Lung (tissue), 12 donors: ENCODE measurements around the gene CREG2. TPM values are rescaled to one million over a fixed set of nuclear protein-coding genes. Genes with fewer than 3 reads are reported as not detected.

Experiments
- ATAC-seq: fragments of 200-7000 bp; cut with Tn5 transposase; one replicate; pipeline ENCODE4 v1.9.1; 2020; ENCODE audit warnings: moderate number of reproducible peaks; ENCODE audit not compliant: insufficient read depth, low FRiP score
- DNase-seq, 3 donors: peaks; one replicate each; pipeline ENCODE4 v3.0.0-alpha.2; 2013 to 2017
- H3K27ac ChIP-seq, 2 donors: one replicate each; pipeline ENCODE4 v1.5.1; 2013; ENCODE audit warnings: mild to moderate bottlenecking in 2 of 2, moderate library complexity in 2 of 2, control low read depth in 1 of 2, inconsistent platforms in 1 of 2, low read depth in 1 of 2, low read length in 1 of 2
- H3K27me3 ChIP-seq, 3 donors: one replicate each; pipeline ENCODE4 v1.5.1; 2013; ENCODE audit warnings: low read length in 2 of 3; ENCODE audit not compliant: control insufficient read depth in 3 of 3, insufficient read depth in 3 of 3
- H3K36me3 ChIP-seq, 4 donors: one replicate each; pipeline ENCODE4 v1.5.1; 2013; ENCODE audit warnings: low read length in 4 of 4, mild to moderate bottlenecking in 1 of 4, moderate library complexity in 1 of 4; ENCODE audit not compliant: control insufficient read depth in 4 of 4, insufficient read depth in 4 of 4
- H3K4me1 ChIP-seq, 5 donors: one replicate each; pipeline ENCODE4 v1.5.1; 2013; ENCODE audit warnings: low read length in 5 of 5, mild to moderate bottlenecking in 2 of 5, moderate library complexity in 1 of 5; ENCODE audit not compliant: control insufficient read depth in 5 of 5, insufficient read depth in 5 of 5
- H3K4me3 ChIP-seq: one replicate; pipeline ENCODE4 v1.5.1; 2013; ENCODE audit warnings: mild to moderate bottlenecking, control low read depth, moderate library complexity
- H3K9ac ChIP-seq, 2 donors: one replicate each; pipeline ENCODE4 v1.5.1; 2013; ENCODE audit warnings: low read length in 2 of 2, control low read depth in 1 of 2; ENCODE audit not compliant: insufficient read depth in 1 of 2
- H3K9me3 ChIP-seq, 4 donors: one replicate each; pipeline ENCODE4 v1.5.1; 2013; ENCODE audit warnings: low read length in 3 of 4, mild to moderate bottlenecking in 1 of 4, moderate library complexity in 1 of 4; ENCODE audit not compliant: control insufficient read depth in 4 of 4, insufficient read depth in 3 of 4
- CTCF ChIP-seq: IDR thresholded peaks from 2 replicates; pipeline ENCODE4 v1.5.1; 2012; ENCODE audit warnings: mild to moderate bottlenecking; ENCODE audit errors: control extremely low read depth, extremely low read depth
- WGBS, 2 donors: extraction: QIAGEN DNeasy Blood & Tissue Kit; methylation state at CpG; one replicate each; pipeline ENCODE4 v1.1.7; 2013; 5-methylcytosine and 5-hydroxymethylcytosine counted together
- polyA plus RNA-seq, 2 donors: library from polyadenylated mRNA; stranded (reverse); fragments of 200-250 nt; gene quantifications; one replicate each; pipeline ENCODE4 v1.2.1, GENCODE V29; 2013
- total RNA-seq, 2 donors: library from RNA; depleted of rRNA in 1 of 2; stranded (reverse); fragments of >200 nt in 1 of 2; gene quantifications; one replicate each; pipeline ENCODE4 v1.2.1, GENCODE V29; 2014 to 2021
- donor health status: control.
- donor health status: control.
- donor health status: Bipolar disorder and iron deficiency.
- donor health status: healthy.
- donor health status: DM: yes; HTN: yes; CAD: no.

CREG2 gene
- total and polyA plus RNA-seq, 4 donors, result 0.06 to 0.67 (median 0.08) TPM; not detected in 1

GRCh38 chr2:101300164-101300563 lies 87.1 kb downstream of the CREG2 start:
- Histone ChIP-seq H3K4me1 (peaks cover 0 to 24% (median 0%) of the 10 kb centered on the region in 5 donors), H3K36me3 (peaks cover 0 to 2% (median 1%) of the 10 kb centered on the region in 4 donors), H3K9me3 (no peaks in the 10 kb centered on the region), H3K27me3 (no peaks in the 10 kb centered on the region), H3K9ac (no peak overlapping the region), H3K4me3 (no peak overlapping the region), H3K27ac (no peak overlapping the region)
- 87 to 90% methylated on average over 1 of the region's 1 CpG for WGBS, 2 donors
- TF ChIP-seq CTCF, result no peak
- no peak for ATAC-seq
- DNase-seq, result no peak

GRCh38 chr2:101299604-101300003 lies 87.7 kb downstream of the CREG2 start:
- no peak overlapping the region for H3K27ac ChIP-seq
- H3K4me1 ChIP-seq, result peaks cover 0 to 24% (median 0%) of the 10 kb centered on the region in 5 donors
- no peak overlapping the region for H3K9ac ChIP-seq
- no peak for DNase-seq
- H3K9me3 ChIP-seq, result no peaks in the 10 kb centered on the region
- TF ChIP-seq CTCF, result no peak
- 64 to 69% methylated on average over 6 of the region's 6 CpGs for WGBS, 2 donors
- H3K27me3 ChIP-seq, result no peaks in the 10 kb centered on the region
- H3K36me3 ChIP-seq, result peaks cover 0 to 4% (median 2%) of the 10 kb centered on the region in 4 donors
- no peak overlapping the region for H3K4me3 ChIP-seq
- ATAC-seq, result no peak

GRCh38 chr2:101297383-101297782 lies 89.9 kb downstream of the CREG2 start:
- H3K27me3 ChIP-seq, result no peaks in the 10 kb centered on the region
- no peak overlapping the region for H3K27ac ChIP-seq
- no peaks in the 10 kb centered on the region for H3K9me3 ChIP-seq
- peaks cover 0 to 12% (median 2%) of the 10 kb centered on the region in 4 donors for H3K36me3 ChIP-seq
- no peak for DNase-seq
- no peak overlapping the region for H3K4me3 ChIP-seq
- 86 to 88% methylated on average over 2 of the region's 2 CpGs for WGBS, 2 donors
- no peak for TF ChIP-seq CTCF
- no peak overlapping the region for H3K9ac ChIP-seq
- peaks cover 0 to 23% (median 0%) of the 10 kb centered on the region in 5 donors for H3K4me1 ChIP-seq
- ATAC-seq, result no peak

- Histone ChIP-seq H3K36me3 (peaks cover 0 to 12% (median 4%) of the 10 kb centered on the region in 4 donors), H3K9ac (no peak overlapping the region), H3K27ac (no peak overlapping the region), H3K4me1 (peaks cover 0 to 18% (median 0%) of the 10 kb centered on the region in 5 donors), H3K27me3 (no peaks in the 10 kb centered on the region), H3K4me3 (no peak overlapping the region), H3K9me3 (no peaks in the 10 kb centered on the region)
- no peak for TF ChIP-seq CTCF
- ATAC-seq, result no peak
- DNase-seq, result no peak
- WGBS, 2 donors, result 94% methylated on average over 5 of the region's 5 CpGs
Observed at GRCh38 chr2:101296371-101296770, 90.9 kb downstream of the CREG2 start.
